Measurements from ENCODE around the gene VMP1. TPM values are rescaled to one million over a fixed set of nuclear protein-coding genes. Genes with fewer than 3 reads are reported as not detected.

Gene VMP1
- total RNA-seq, 1 experiment from 2014 or later: 72.8 TPM

- Mint-ChIP-seq H3K27me3 (ENCODE audit: low read depth) (no peaks in the 10 kb centered on the region), H3K27ac (no peak overlapping the region), H3K4me1 (no peaks in the 10 kb centered on the region), H3K9me3 (no peaks in the 10 kb centered on the region), H3K36me3 (peaks cover 14% of the 10 kb centered on the region), H3K4me3 (no peak overlapping the region)
- ATAC-seq: no peak
- no peak for DNase-seq (ENCODE audit: low spot score)
- ChIA-PET POLR2A (no interaction called here), CTCF (interaction anchor here (0.6 kb wide), 1 partner anchor 17 kb away, joined by 4 read pairs; no protein-coding TSS in a partner anchor)
- TF ChIP-seq TEAD1 (CRISPR knock-in tag; IDR thresholded peaks at IDR 0.05): no peak
- no peak for TF ChIP-seq MLX (CRISPR knock-in tag; IDR thresholded peaks at IDR 0.05)
- TF ChIP-seq USF1 (CRISPR knock-in tag; IDR thresholded peaks at IDR 0.05): no peak
- TF ChIP-seq, protein P1, sequence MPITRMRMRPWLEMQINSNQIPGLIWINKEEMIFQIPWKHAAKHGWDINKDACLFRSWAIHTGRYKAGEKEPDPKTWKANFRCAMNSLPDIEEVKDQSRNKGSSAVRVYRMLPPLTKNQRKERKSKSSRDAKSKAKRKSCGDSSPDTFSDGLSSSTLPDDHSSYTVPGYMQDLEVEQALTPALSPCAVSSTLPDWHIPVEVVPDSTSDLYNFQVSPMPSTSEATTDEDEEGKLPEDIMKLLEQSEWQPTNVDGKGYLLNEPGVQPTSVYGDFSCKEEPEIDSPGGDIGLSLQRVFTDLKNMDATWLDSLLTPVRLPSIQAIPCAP (CRISPR knock-in tag; IDR thresholded peaks at IDR 0.05): no peak
- TF ChIP-seq, protein P2, sequence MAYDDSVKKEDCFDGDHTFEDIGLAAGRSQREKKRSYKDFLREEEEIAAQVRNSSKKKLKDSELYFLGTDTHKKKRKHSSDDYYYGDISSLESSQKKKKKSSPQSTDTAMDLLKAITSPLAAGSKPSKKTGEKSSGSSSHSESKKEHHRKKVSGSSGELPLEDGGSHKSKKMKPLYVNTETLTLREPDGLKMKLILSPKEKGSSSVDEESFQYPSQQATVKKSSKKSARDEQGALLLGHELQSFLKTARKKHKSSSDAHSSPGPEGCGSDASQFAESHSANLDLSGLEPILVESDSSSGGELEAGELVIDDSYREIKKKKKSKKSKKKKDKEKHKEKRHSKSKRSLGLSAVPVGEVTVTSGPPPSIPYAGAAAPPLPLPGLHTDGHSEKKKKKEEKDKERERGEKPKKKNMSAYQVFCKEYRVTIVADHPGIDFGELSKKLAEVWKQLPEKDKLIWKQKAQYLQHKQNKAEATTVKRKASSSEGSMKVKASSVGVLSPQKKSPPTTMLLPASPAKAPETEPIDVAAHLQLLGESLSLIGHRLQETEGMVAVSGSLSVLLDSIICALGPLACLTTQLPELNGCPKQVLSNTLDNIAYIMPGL (CRISPR knock-in tag; IDR thresholded peaks at IDR 0.05): no peak
- TF ChIP-seq TCF7 (CRISPR knock-in tag; IDR thresholded peaks at IDR 0.05; ENCODE audit: low read depth): no peak
- TF ChIP-seq CDX4 (CRISPR knock-in tag; IDR thresholded peaks at IDR 0.05; ENCODE audit: borderline replicate concordance): no peak
- TF ChIP-seq AFF4 (CRISPR knock-in tag; IDR thresholded peaks at IDR 0.05; ENCODE audit: borderline replicate concordance): no peak
- TF ChIP-seq FOXP1 (CRISPR knock-in tag; IDR thresholded peaks at IDR 0.05; ENCODE audit: borderline replicate concordance): no peak
- no peak for TF ChIP-seq HMGA2 (CRISPR knock-in tag; IDR thresholded peaks at IDR 0.05)
- TF ChIP-seq JUN (CRISPR knock-in tag; IDR thresholded peaks at IDR 0.05): no peak
- no peak for TF ChIP-seq TEAD4 (CRISPR knock-in tag; IDR thresholded peaks at IDR 0.05)
- TF ChIP-seq IRF2 (CRISPR knock-in tag; IDR thresholded peaks at IDR 0.05; ENCODE audit: borderline replicate concordance, low read depth): no peak
- TF ChIP-seq TP53 (CRISPR knock-in tag; IDR thresholded peaks at IDR 0.05): no peak
Observed at GRCh38 chr17:59810894-59811153, 103.4 kb downstream of the VMP1 start.

DNA sequence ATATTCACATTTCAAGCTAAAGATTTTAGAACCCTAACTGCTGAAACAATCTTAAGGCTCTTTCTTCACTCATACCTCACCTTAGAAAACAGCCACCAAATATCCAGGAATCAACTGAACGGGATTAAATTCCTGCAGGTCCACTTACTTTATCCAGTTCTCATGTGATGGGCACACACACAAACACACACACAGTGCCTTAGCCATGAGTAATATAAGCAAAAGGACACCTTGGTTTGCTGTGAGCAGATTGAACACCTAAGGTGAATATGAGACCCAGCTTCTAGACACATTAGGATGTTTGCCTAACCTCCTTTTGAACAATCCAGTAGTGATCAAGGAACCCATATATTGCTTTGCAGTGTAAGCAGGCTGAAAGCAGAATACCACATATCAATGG is 103.8 kb downstream of the VMP1 start:
- no peaks in the 10 kb centered on the region for H3K27me3 Mint-ChIP-seq (ENCODE audit: low read depth)
- POLR2A ChIA-PET: no interaction called here
- H3K27ac Mint-ChIP-seq: 0 out of 2 replicates have a peak overlapping the region, but pooled peaks have one; percentile 53
- no peak for DNase-seq (ENCODE audit: low spot score)
- no peaks in the 10 kb centered on the region for H3K4me1 Mint-ChIP-seq
- no peaks in the 10 kb centered on the region for H3K9me3 Mint-ChIP-seq
- ATAC-seq: no peak
- peaks cover 17% of the 10 kb centered on the region for H3K36me3 Mint-ChIP-seq
- no peak overlapping the region for H3K4me3 Mint-ChIP-seq
- CTCF ChIA-PET: interaction anchor here (0.6 kb wide), 1 partner anchor 16 kb away, joined by 4 read pairs; no protein-coding TSS in a partner anchor
- TF ChIP-seq SOX15 (CRISPR knock-in tag; IDR thresholded peaks at IDR 0.05): no peak
- TF ChIP-seq, protein P3, sequence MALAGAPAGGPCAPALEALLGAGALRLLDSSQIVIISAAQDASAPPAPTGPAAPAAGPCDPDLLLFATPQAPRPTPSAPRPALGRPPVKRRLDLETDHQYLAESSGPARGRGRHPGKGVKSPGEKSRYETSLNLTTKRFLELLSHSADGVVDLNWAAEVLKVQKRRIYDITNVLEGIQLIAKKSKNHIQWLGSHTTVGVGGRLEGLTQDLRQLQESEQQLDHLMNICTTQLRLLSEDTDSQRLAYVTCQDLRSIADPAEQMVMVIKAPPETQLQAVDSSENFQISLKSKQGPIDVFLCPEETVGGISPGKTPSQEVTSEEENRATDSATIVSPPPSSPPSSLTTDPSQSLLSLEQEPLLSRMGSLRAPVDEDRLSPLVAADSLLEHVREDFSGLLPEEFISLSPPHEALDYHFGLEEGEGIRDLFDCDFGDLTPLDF (CRISPR knock-in tag; IDR thresholded peaks at IDR 0.05): no peak
- no peak for TF ChIP-seq JAZF1 (CRISPR knock-in tag; IDR thresholded peaks at IDR 0.05)
- TF ChIP-seq, protein P4, sequence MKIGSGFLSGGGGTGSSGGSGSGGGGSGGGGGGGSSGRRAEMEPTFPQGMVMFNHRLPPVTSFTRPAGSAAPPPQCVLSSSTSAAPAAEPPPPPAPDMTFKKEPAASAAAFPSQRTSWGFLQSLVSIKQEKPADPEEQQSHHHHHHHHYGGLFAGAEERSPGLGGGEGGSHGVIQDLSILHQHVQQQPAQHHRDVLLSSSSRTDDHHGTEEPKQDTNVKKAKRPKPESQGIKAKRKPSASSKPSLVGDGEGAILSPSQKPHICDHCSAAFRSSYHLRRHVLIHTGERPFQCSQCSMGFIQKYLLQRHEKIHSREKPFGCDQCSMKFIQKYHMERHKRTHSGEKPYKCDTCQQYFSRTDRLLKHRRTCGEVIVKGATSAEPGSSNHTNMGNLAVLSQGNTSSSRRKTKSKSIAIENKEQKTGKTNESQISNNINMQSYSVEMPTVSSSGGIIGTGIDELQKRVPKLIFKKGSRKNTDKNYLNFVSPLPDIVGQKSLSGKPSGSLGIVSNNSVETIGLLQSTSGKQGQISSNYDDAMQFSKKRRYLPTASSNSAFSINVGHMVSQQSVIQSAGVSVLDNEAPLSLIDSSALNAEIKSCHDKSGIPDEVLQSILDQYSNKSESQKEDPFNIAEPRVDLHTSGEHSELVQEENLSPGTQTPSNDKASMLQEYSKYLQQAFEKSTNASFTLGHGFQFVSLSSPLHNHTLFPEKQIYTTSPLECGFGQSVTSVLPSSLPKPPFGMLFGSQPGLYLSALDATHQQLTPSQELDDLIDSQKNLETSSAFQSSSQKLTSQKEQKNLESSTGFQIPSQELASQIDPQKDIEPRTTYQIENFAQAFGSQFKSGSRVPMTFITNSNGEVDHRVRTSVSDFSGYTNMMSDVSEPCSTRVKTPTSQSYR (CRISPR knock-in tag; IDR thresholded peaks at IDR 0.05): no peak
- no peak for TF ChIP-seq TP53 (CRISPR knock-in tag; IDR thresholded peaks at IDR 0.05)
- TF ChIP-seq, protein P5, sequence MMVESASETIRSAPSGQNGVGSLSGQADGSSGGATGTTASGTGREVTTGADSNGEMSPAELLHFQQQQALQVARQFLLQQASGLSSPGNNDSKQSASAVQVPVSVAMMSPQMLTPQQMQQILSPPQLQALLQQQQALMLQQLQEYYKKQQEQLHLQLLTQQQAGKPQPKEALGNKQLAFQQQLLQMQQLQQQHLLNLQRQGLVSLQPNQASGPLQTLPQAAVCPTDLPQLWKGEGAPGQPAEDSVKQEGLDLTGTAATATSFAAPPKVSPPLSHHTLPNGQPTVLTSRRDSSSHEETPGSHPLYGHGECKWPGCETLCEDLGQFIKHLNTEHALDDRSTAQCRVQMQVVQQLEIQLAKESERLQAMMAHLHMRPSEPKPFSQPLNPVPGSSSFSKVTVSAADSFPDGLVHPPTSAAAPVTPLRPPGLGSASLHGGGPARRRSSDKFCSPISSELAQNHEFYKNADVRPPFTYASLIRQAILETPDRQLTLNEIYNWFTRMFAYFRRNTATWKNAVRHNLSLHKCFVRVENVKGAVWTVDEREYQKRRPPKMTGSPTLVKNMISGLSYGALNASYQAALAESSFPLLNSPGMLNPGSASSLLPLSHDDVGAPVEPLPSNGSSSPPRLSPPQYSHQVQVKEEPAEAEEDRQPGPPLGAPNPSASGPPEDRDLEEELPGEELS (CRISPR knock-in tag; IDR thresholded peaks at IDR 0.05): no peak

All from WTC11 (cell line).